ENCODE data around the gene HHIPL1.

DNA sequence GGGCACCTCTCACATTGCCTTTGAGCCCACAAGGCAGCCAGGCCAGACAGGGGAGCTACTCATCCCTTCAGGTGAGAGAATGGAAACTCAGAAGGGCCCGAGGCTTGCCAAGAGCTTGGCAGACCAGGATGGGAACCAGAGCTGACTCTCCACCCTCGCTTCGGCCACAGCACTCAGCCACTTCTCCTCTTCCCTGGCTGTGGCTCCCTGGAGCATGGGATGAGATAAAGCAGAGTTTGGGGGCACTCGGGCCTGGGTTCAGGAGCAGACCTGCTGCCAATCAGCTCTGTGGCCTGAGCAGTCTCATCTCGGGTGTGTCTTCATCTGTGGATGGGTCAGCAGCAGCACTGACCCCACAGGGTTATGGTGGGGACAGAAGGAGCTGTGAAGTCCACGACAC is 20.9 kb upstream of the HHIPL1 start:
- TF ChIP-seq, protein P1, sequence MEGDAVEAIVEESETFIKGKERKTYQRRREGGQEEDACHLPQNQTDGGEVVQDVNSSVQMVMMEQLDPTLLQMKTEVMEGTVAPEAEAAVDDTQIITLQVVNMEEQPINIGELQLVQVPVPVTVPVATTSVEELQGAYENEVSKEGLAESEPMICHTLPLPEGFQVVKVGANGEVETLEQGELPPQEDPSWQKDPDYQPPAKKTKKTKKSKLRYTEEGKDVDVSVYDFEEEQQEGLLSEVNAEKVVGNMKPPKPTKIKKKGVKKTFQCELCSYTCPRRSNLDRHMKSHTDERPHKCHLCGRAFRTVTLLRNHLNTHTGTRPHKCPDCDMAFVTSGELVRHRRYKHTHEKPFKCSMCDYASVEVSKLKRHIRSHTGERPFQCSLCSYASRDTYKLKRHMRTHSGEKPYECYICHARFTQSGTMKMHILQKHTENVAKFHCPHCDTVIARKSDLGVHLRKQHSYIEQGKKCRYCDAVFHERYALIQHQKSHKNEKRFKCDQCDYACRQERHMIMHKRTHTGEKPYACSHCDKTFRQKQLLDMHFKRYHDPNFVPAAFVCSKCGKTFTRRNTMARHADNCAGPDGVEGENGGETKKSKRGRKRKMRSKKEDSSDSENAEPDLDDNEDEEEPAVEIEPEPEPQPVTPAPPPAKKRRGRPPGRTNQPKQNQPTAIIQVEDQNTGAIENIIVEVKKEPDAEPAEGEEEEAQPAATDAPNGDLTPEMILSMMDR (IDR thresholded peaks at IDR 0.05): no peak
- no peak for TF ChIP-seq POLR2A (IDR thresholded peaks at IDR 0.05)
